ENCODE measurements around the gene B3GAT1. TPM values are rescaled to one million over a fixed set of nuclear protein-coding genes. Genes with fewer than 3 reads are reported as not detected.

B3GAT1 gene
- total and polyA plus RNA-seq, 2 donors (not counting 1 experiment from before 2014, with no cell fraction given): 0.06 TPM; not detected in 1

- Histone ChIP-seq H3K4me1 (ENCODE audit: control insufficient read depth in 2 of 2, insufficient read depth in 2 of 2, low read length in 2 of 2) (no peaks in the 10 kb centered on the region), H3K36me3 (replicated peaks in 1 of 2; ENCODE audit: control extremely low read depth in 1 of 2, control insufficient read depth in 1 of 2, extremely low read depth in 1 of 2, insufficient read depth in 2 of 2, low read length in 1 of 2) (no peaks in the 10 kb centered on the region), H2AFZ (ENCODE audit: insufficient read depth, low read depth, low read length, poor library complexity, severe bottlenecking) (no peak overlapping the region), H3K4me2 (replicated peaks; ENCODE audit: low read depth, low read length, poor library complexity, severe bottlenecking) (no peak overlapping the region), H4K20me1 (ENCODE audit: control insufficient read depth, insufficient read depth, low read length, poor library complexity, severe bottlenecking) (no peaks in the 10 kb centered on the region), H3K9me3 (ENCODE audit: control extremely low read depth in 1 of 3, control insufficient read depth in 2 of 3, insufficient read depth in 1 of 3, low read length in 2 of 3) (peaks cover 0 to 3% (median 0%) of the 10 kb centered on the region in 3 donors), H3K4me3 (ENCODE audit: control extremely low read depth in 1 of 5, extremely low read depth in 1 of 5, insufficient read depth in 1 of 5, low read depth in 2 of 5, low read length in 4 of 5) (no peak overlapping the region), H3K79me2 (ENCODE audit: control insufficient read depth, insufficient read depth, low read length) (no peaks in the 10 kb centered on the region), H3K9ac (ENCODE audit: low read length) (no peak overlapping the region), H3K27ac (ENCODE audit: low read length in 2 of 2) (no peak overlapping the region), H3K27me3 (replicated peaks in 1 of 4; ENCODE audit: control extremely low read depth in 1 of 4, control insufficient read depth in 3 of 4, insufficient read depth in 4 of 4, low read length in 3 of 4) (no peaks in the 10 kb centered on the region)
- intact Hi-C loops (cut with micrococcal nuclease): no loop called here
- CTCF ChIA-PET: interaction anchor here (1.3 kb wide), 1 partner anchor 182 kb away, joined by 3 read pairs; no protein-coding TSS in a partner anchor
- ATAC-seq (ENCODE audit: low read depth) (no peak), DNase-seq (no peak)
- Mint-ChIP-seq H3K4me3 (no peak overlapping the region), H3K9me3 (ENCODE audit: insufficient read depth) (no peaks in the 10 kb centered on the region), H3K4me1 (no peaks in the 10 kb centered on the region), H3K27ac (no peak overlapping the region), H3K27me3 (peaks cover 4% of the 10 kb centered on the region)
- 91% methylated on average over 25 of the region's 25 CpGs for WGBS (ENCODE audit: insufficient coverage)
- TF ChIP-seq EZH2 (IDR thresholded peaks at IDR 0.05; ENCODE audit: borderline replicate concordance, insufficient read depth, low read depth, low read length, poor library complexity, severe bottlenecking) (no peak), CTCF (IDR thresholded peaks at IDR 0.05) (no peak)
- POLR2A ChIA-PET: no interaction called here
Observed at GRCh38 chr11:134389464-134390180, 22.4 kb downstream of the B3GAT1 start.

GRCh38 chr11:134388590-134388989 is 23.5 kb downstream of the B3GAT1 start:
- WGBS (ENCODE audit: insufficient coverage): 85% methylated on average over 3 of the region's 4 CpGs
- H3K36me3 ChIP-seq (replicated peaks in 1 of 2; ENCODE audit: control extremely low read depth in 1 of 2, control insufficient read depth in 1 of 2, extremely low read depth in 1 of 2, insufficient read depth in 2 of 2, low read length in 1 of 2): no peaks in the 10 kb centered on the region
- intact Hi-C loops (cut with micrococcal nuclease): no loop called here

More at GRCh38 chr11:134388590-134388989, 23.5 kb downstream of the B3GAT1 start:
- Mint-ChIP-seq H3K27me3 (peaks cover 4% of the 10 kb centered on the region), H3K27ac (no peak overlapping the region), H3K4me3 (no peak overlapping the region), H3K9me3 (ENCODE audit: insufficient read depth) (no peaks in the 10 kb centered on the region), H3K4me1 (no peaks in the 10 kb centered on the region)
- Histone ChIP-seq H3K79me2 (ENCODE audit: control insufficient read depth, insufficient read depth, low read length) (no peaks in the 10 kb centered on the region), H3K27ac (ENCODE audit: low read length in 2 of 2) (no peak overlapping the region), H3K4me2 (replicated peaks; ENCODE audit: low read depth, low read length, poor library complexity, severe bottlenecking) (no peak overlapping the region), H3K9ac (ENCODE audit: low read length) (no peak overlapping the region), H3K4me3 (ENCODE audit: control extremely low read depth in 1 of 5, extremely low read depth in 1 of 5, insufficient read depth in 1 of 5, low read depth in 2 of 5, low read length in 4 of 5) (no peak overlapping the region), H3K27me3 (replicated peaks in 1 of 4; ENCODE audit: control extremely low read depth in 1 of 4, control insufficient read depth in 3 of 4, insufficient read depth in 4 of 4, low read length in 3 of 4) (no peaks in the 10 kb centered on the region), H2AFZ (ENCODE audit: insufficient read depth, low read depth, low read length, poor library complexity, severe bottlenecking) (no peak overlapping the region), H4K20me1 (ENCODE audit: control insufficient read depth, insufficient read depth, low read length, poor library complexity, severe bottlenecking) (no peaks in the 10 kb centered on the region), H3K4me1 (ENCODE audit: control insufficient read depth in 2 of 2, insufficient read depth in 2 of 2, low read length in 2 of 2) (no peaks in the 10 kb centered on the region), H3K9me3 (ENCODE audit: control extremely low read depth in 1 of 3, control insufficient read depth in 2 of 3, insufficient read depth in 1 of 3, low read length in 2 of 3) (peaks cover 0 to 3% (median 0%) of the 10 kb centered on the region in 3 donors)
- CTCF ChIA-PET: no interaction called here
- no peak for DNase-seq
- TF ChIP-seq CTCF (IDR thresholded peaks at IDR 0.05) (no peak), EZH2 (IDR thresholded peaks at IDR 0.05; ENCODE audit: borderline replicate concordance, insufficient read depth, low read depth, low read length, poor library complexity, severe bottlenecking) (no peak)
- ATAC-seq (ENCODE audit: low read depth): no peak
- POLR2A ChIA-PET: no interaction called here

Data from B cell (primary cell).